ENCODE data around the gene ZDHHC8.

Gene ZDHHC8

DNA sequence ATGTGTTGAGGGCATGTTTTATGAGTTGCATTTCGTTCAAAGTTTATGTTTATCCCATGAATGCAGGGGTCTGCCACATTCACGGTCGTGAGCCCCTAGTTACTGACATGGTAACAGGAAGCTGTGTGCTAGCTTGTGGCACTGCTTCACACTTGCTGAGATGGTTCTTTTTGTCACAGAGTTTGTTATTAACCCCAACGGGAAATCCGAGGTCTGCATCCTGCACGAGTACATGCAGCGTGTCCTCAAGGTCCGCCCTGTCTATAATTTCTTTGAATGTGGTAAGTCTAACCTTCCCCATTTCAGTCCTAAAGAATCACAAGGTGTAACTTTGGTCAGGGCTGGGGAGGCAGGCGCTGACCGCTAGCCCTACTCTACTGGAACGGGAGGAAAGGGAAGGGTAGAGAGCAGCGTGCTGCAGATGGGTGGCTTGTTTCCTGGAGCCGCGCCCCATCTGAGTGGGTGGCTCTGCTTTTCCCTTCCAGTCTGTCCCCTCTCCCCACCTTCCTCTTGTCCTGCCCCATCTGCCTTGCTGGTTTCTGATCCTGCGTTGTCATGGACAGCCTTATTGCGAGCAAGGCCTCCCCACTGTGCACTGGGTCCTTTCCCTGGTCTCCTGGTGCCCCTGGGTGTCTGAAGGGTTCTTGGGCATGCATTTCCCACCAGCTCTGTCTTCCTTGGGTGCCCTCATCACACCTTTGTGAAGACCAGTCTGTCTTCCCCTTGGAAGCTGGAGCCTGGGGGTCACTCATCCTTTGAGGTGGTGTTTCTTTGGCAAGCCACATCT lies 39.7 kb upstream of the ZDHHC8 start:
- TF ChIP-seq, protein P1, sequence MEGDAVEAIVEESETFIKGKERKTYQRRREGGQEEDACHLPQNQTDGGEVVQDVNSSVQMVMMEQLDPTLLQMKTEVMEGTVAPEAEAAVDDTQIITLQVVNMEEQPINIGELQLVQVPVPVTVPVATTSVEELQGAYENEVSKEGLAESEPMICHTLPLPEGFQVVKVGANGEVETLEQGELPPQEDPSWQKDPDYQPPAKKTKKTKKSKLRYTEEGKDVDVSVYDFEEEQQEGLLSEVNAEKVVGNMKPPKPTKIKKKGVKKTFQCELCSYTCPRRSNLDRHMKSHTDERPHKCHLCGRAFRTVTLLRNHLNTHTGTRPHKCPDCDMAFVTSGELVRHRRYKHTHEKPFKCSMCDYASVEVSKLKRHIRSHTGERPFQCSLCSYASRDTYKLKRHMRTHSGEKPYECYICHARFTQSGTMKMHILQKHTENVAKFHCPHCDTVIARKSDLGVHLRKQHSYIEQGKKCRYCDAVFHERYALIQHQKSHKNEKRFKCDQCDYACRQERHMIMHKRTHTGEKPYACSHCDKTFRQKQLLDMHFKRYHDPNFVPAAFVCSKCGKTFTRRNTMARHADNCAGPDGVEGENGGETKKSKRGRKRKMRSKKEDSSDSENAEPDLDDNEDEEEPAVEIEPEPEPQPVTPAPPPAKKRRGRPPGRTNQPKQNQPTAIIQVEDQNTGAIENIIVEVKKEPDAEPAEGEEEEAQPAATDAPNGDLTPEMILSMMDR (conservative IDR thresholded peaks at IDR 0.05; ENCODE audit: low read depth, low read length) = no peak
- no peak for DNase-seq (ENCODE audit: low read depth)
- no peak overlapping the region for H3K4me3 ChIP-seq (ENCODE audit: low read depth, low read length)

DNA sequence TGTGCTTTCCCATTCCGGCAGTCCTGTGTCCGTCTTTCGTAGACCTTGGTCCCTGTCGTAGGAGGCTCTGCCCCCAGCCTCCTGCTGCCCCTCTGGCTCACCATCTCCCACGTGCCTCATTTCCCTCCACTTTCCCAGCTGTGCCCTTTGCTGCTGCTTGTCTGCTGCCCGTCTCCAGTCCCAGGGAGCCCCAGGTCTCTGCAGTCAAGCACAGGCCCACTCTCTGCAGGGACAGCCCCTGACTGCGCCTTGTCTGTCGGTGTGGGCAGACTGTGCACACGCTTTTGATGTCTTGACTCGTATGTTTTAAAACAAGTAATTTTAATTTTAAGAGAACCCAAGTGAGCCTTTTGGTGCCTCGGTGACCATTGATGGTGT lies 39.1 kb upstream of the ZDHHC8 start:
- no peak overlapping the region for H3K4me3 ChIP-seq (ENCODE audit: low read depth, low read length)
- TF ChIP-seq, protein P1 (conservative IDR thresholded peaks at IDR 0.05; ENCODE audit: low read depth, low read length) = no peak

DNA sequence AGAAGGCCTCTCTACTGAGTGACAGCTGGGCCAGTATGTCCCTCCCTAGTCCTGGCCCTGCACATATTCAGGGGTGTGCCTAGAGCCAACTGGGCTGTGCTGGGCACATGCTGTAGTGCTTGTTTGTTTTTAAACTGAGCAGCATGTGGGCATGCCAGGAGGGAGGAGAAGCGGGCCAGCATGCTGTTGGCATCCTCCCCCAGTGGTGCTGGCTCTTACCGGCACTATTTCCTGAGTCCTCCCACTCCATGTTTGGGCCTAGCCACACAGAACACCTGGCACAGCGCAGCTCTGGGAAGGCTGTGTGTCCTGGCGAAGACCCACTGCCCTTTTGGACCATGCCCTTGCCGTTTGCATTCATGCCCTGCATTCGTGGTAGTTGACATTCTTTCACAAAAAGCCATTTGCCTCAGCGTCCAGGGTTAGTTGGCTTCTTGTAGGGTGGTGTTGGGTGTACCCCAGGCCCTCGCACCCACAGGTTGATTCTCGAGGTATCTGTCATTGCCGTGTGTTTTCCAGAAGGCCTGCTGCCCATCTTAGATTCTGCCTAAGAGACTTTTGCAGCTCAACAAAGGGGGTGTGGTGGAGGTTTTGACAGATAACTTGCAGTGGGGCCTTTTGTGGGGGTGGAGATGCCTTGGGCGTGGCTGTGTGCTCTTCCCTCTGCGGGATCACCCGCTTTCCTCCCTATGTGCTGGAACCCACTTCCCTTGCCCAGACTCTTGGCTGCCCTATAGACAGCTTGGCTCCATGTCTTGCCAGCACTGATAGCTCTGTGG lies 38.0 kb upstream of the ZDHHC8 start:
- DNase-seq (ENCODE audit: low read depth) = no peak
- TF ChIP-seq, protein P1 (conservative IDR thresholded peaks at IDR 0.05; ENCODE audit: low read depth, low read length) = no peak
- no peak overlapping the region for H3K4me3 ChIP-seq (ENCODE audit: low read depth, low read length)

More for the DNA sequence above, 39.1 kb upstream of the ZDHHC8 start:
- no peak for DNase-seq (ENCODE audit: low read depth)

DNA sequence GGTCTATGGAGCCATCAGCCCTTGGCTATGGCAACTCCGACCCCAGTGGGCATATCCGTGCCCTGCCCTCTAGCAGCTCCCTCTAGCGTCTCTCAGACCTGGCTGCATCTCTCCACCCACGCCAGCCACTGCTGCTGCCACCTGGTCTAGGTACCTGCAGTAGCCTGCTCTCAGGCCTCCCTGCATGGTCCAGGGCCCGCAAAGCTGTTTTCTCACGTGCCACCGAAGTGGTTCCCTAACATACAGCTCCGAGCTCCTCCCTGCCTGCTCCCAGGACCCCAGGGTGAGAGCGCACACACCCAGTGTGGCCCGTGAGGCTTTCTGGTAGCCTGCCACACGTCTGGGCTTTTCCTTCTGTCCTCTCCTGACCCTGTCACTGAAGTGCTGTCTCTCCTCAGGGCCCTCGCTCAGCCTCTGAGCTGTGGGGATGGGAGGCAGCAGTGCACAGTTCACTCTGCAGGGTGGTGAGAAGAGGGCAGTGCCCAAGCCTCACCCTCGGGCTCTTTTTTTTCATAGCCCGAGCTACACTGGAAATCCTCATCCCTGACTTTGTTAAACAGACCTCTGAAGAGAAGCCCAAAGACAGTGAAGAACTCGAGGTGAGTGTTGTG lies 37.3 kb upstream of the ZDHHC8 start:
- TF ChIP-seq, protein P1 (conservative IDR thresholded peaks at IDR 0.05; ENCODE audit: low read depth, low read length) = no peak
- no peak for DNase-seq (ENCODE audit: low read depth)
- no peak overlapping the region for H3K4me3 ChIP-seq (ENCODE audit: low read depth, low read length)

DNA sequence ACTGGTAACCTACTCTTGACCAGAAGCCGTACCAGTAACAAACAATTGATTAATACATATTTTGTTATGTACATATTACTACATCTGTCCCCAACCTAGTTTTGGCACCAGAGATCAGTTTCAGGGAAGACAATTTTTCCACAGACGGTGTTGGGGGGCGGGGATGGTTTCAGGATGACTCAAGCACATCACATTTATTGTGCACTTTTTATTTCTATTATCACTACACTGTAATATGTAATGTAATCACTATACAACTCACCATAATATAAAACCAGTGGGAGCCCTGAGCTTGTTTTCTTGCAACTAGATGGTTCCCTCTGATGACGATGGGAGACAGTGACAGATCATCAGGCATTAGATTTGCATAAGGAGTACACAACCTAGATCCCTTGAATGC lies 36.1 kb upstream of the ZDHHC8 start:
- no peak for DNase-seq (ENCODE audit: low read depth)
- no peak overlapping the region for H3K4me3 ChIP-seq (ENCODE audit: low read depth, low read length)
- TF ChIP-seq, protein P1 (conservative IDR thresholded peaks at IDR 0.05; ENCODE audit: low read depth, low read length) = no peak

DNA sequence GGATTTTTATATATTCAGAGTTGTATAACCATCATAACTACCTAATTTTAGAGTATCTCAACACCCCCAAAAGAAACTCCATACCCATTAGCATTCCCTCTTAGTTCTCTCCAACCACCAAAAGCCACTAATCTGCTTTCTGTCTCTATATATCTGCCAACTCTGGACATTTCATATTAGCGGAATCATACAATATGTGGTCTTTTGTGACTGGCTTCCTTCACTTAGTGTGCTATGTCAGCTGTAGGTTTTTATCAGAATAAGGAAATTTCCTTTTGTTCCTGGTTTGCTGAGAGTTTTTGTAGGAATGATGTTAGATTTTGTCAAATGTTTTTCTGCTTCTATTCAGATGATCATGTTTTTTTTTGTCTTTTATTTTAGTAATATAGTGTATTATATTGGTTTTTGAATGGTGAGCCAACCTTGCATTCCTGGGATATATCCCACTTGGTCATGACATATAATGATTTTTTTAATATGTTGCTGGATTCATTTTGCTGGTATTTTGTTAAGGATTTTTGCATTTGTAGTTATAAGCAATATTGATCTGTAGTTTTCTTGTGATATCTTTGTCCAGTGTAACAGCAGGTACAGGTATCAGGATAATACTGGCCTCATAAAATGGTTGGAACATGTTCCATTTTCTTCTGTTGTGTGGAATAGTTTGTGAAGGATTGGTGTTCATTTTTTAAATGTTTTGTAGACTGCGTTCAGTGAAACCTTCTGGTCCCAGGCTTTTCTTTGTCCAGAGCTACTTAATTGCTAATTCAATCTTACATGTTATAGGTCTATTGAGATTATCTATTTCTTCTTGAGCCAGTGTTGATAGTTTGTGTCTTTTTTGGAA lies 34.8 kb upstream of the ZDHHC8 start:
- DNase-seq (ENCODE audit: low read depth) = no peak
- TF ChIP-seq, protein P1 (conservative IDR thresholded peaks at IDR 0.05; ENCODE audit: low read depth, low read length) = no peak
- no peak overlapping the region for H3K4me3 ChIP-seq (ENCODE audit: low read depth, low read length)

Data from choroid plexus epithelial cell (primary cell).